ENCODE data around the gene MAD1L1.

DNA sequence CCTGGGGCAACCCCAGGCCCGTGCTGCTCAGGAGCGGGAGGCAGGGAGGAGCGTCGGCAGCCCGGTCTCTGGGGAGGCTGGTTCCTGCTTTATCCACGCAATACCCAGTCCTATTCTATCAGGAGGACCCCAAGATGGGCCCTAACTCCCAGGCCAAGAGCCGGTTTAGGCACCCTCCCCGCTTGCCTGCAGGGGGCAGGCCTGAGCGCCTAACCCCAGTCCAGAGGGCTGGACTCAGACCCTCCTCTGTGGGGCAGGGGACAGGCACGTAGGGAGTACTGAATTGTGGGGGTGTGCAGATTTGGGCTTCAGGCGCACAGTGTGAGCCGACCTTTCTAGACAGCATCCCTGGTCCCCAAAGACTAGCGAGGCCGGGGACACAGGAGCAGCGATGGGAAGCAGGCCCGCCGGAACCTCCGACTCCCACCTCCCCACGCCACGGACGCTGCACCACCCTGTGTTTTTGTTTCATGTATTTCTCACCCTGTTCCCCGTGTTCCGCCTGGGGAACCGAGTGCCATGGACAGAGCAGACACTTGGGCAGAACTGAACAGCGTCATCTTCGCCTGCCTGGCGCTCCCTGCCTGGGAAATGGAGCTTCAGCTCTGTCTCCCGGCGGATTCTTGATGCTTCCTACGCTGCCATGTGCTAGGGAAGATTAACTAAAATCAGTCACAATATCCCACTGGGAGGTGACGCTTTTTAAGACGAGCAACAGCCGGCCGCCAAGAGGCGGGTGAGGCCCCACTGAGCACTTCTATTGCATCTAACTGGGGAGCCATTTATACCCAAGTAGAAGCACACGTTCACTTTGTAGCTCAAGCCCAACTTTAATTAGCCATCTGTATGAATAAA, 14.6 kb upstream of the MAD1L1 start:
- TF ChIP-seq, protein P1, sequence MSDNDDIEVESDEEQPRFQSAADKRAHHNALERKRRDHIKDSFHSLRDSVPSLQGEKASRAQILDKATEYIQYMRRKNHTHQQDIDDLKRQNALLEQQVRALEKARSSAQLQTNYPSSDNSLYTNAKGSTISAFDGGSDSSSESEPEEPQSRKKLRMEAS (IDR thresholded peaks at IDR 0.05; ENCODE audit: insufficient read depth, insufficient read length) = no peak
- TF ChIP-seq, protein P2, sequence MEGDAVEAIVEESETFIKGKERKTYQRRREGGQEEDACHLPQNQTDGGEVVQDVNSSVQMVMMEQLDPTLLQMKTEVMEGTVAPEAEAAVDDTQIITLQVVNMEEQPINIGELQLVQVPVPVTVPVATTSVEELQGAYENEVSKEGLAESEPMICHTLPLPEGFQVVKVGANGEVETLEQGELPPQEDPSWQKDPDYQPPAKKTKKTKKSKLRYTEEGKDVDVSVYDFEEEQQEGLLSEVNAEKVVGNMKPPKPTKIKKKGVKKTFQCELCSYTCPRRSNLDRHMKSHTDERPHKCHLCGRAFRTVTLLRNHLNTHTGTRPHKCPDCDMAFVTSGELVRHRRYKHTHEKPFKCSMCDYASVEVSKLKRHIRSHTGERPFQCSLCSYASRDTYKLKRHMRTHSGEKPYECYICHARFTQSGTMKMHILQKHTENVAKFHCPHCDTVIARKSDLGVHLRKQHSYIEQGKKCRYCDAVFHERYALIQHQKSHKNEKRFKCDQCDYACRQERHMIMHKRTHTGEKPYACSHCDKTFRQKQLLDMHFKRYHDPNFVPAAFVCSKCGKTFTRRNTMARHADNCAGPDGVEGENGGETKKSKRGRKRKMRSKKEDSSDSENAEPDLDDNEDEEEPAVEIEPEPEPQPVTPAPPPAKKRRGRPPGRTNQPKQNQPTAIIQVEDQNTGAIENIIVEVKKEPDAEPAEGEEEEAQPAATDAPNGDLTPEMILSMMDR (IDR thresholded peaks at IDR 0.05; ENCODE audit: extremely low read depth in 1 of 2, insufficient read depth in 1 of 2, low read depth in 1 of 2, low read length in 2 of 2) = peak; percentile 72 to 83
- no peak for TF ChIP-seq POLR2AphosphoS5 (IDR thresholded peaks at IDR 0.05; ENCODE audit: insufficient read depth, low read depth, low read length)
- no peak for TF ChIP-seq MYC (IDR thresholded peaks at IDR 0.05; ENCODE audit: low read depth, low read length)
- TF ChIP-seq EZH2 (IDR thresholded peaks at IDR 0.05; ENCODE audit: borderline replicate concordance, low read depth, low read length, severe bottlenecking) = no peak
- no peak for TF ChIP-seq POLR2A (IDR thresholded peaks at IDR 0.05; ENCODE audit: low read depth, low read length)
- no peak for TF ChIP-seq JUN (IDR thresholded peaks at IDR 0.05; ENCODE audit: borderline replicate concordance, insufficient read depth, insufficient read length, low read depth)
